HG03354 (cell line): Measurements from ENCODE around the gene BPI.
"Not testable (repeated sequence)": the region's sequence is repeated elsewhere in the genome, so short reads cannot be mapped to it uniquely, and the experiment has no call there.

Experiments
- ATAC-seq: cut with Tn5 transposase; IDR thresholded peaks from one replicate; pipeline ENCODE4 v1.9.1; 2021; ENCODE audit warnings: mild to moderate bottlenecking; ENCODE audit not compliant: unreplicated experiment, poor library complexity, severe bottlenecking

The BPI gene

DNA sequence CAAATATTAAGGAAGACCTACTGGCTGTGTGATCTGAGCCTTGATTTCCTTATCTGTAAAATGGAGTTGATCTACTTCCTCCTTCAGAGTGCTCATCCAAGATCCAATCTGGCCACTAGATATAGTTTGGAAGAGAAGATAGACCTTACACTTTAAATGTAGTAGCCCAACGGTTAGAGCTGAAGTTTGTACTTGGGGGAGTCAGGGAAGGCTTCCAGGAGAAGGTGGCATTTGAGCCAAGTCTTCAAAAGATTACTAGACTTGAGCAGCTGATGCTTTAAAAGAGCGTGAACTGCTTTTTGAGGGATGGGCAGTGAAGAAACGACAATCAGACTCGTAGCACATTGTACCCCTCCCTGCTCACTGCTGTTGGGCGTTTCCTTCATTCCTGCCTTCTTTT lies 45.9 kb downstream of the BPI start:
- no peak for ATAC-seq

DNA sequence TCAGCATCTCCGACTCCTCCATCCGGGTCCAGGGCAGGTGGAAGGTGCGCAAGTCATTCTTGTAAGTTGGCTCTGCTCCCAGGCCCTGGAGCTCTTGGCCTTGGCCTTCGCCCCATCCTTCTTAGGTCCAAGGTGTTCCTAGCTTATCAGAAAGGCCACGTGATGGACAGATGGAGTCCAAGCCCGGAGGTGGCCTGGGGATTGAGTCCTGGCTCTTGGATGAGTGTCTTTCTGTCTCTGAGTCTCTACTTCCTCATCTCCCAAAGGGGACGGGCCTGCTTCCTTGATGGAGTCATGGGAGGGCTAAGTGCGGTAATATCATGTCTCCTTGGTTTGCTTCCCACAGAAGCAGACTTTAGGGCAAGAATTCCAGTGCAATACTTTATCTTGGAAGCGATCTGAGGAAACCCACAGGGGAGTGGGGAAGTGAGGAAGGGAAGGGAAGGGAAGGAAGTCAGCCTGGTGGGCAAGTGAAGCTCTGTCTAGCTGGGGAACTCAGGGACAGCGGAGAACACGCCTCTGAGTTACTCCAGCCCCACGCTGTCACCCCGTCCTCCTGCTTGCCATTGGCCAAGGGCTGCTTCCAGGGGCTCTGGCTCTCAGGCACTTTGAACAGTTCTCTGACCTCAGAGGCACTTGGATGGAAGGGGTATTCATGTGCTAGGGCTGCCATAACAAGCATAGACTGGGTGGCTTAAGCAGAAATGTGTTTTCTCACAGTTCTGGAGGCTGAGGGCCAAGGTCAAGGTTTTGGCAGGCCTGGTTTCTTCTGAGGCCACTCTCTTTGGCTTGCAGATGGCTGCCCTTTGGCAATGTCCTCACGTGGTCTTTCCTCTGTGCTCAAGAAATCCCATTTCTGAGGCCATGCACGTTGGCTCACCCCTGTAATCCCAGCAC lies 47.2 kb downstream of the BPI start:
- no peak for ATAC-seq

DNA sequence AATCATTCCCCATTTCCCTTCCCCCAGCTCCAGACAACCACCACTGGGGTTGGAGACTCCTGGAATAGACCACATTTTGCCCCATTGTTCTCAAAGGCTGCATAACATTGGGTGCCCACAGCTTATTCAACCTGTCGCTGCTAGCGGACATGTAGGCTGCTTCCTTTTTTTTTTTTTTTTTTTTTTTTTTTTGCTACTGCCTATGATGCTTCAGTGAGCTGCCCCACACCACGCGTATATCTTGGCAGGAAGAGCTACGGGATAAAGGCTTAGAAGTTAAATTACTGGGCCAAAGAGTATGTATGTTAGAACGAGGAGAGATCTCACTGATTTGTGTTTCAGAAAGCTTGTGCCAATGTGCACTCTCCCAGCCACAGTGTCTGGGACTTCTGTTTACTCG lies 49.4 kb downstream of the BPI start:
- ATAC-seq: no peak

DNA sequence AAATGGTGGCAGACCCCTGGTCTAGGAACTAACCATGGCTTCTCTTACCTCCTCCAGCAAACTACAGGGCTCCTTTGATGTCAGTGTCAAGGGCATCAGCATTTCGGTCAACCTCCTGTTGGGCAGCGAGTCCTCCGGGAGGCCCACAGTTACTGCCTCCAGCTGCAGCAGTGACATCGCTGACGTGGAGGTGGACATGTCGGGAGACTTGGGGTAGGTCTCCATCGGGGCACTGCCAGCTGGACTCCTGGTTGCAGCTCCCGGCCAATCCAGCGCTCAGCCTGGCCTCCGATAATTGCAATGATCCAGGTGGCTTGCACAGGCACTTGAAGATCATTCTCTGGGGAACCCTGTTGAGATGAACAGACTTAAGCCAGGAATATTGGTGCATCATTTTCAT lies 50.3 kb downstream of the BPI start:
- ATAC-seq: no peak

DNA sequence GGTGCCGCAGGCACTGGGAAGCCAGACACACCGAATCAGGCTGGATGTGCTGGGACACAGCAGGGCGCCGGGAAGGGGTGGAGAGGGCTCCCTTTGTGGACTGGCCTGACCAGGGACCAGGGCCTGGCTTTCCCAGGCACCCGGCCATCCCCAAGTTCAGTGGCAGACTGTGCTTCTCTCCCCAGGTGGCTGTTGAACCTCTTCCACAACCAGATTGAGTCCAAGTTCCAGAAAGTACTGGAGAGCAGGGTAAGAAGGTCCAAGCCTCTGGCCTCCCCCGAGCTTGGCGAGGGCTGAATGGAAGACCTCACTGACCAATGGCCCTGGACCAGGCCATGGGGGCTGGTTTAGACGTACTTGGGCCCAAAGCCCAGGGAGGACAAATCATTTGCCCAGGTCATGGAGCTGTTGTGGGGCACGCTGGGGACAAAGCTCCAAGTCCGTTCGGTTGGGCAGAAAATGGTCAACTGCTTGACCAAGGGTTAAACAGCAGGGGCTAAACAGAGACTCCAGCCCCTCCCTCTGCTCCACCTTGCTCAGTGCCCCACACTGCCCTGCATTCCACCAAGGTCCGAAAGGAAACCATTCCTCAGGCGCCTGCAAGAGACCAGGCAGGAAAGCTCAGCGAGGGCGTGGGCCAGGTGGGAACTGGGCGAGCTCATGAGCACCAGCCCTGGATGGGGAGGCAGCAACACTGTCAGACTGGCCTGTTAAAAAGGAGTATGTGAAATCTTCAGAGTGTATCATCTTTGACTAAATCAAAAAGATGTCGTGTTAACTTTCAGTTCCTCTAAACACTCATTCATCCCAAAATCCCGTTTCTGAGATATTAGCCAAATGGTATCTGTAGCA lies 51.4 kb downstream of the BPI start:
- ATAC-seq: no peak

DNA sequence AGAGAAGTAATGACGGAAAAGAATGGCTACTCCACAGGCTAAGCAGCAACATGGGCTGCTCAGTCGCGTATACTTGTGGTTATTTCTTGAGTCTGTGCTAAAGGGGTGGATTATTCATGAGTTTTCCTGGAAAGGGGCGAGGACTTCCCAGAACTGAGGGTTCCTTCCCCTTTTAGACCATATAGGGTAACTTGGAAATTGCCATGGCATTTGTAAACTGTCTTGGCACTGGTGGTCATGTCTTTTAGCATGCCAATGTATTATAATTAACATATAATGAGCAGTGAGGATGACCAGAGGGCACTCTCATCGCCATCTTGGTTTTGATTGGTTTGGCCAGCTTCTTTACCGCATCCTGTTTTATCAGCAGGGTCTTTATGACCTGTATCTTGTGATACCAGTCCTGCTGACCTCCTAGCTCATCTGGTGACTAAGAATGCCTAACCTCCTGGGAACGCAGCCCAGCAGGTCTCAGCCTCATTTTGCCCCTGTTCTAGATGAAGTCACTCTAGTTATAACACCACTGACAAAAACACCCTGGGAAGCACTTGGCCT lies 53.8 kb downstream of the BPI start:
- ATAC-seq: no peak

DNA sequence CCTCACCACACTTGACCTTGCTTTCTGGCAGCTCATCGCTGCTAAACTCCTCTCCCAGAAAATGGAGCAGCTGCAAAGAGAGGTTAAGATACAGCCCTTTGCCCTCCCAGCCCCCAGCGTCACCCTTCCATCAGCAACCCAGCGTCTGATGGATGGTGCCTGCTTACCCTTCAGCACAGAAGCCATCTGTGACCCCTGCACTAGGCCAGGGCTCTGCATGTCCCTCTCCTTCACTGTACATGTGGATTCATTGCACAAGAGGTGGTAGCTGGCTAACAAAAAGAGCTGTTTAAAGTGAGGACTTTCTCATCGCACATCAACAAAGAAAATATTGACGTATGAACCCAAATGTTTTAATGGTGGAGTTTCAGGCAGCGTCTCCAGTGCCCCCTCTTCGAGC lies 54.6 kb downstream of the BPI start:
- ATAC-seq: no peak

DNA sequence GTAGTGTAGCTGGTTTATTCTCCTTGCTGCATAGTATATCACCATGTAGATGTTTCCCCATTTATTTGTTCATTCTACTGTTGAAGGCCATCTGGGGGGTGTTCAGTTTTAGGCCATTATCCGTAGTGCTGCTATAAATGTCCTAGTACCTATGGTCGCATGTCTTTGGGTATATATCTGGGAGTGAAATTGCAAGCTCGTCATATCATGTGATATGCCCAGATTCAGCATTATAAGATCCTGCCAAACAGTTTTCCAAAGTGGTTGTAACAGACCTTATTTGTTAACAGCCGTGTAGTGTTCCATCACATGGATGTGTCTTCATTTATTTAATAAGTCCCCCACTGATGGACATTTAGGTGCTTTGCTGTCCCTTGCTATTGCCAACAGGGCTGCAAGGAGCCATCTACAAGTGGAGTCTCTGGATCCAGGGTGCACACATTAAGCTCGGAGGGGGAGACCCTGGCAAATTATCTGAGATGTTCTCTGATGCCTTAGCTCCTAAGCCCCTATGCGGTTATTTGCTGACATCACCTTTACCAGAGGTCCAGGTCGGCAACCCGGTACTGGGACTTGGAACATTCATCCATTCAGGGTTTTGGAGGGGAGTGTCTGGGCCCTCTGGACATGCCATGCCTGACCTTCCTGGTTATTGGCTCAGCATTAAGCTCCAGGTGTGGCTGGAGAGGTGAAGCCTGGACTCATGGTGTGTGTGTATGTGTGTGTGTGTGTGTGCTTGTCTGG lies 59.2 kb downstream of the BPI start:
- ATAC-seq: no peak

DNA sequence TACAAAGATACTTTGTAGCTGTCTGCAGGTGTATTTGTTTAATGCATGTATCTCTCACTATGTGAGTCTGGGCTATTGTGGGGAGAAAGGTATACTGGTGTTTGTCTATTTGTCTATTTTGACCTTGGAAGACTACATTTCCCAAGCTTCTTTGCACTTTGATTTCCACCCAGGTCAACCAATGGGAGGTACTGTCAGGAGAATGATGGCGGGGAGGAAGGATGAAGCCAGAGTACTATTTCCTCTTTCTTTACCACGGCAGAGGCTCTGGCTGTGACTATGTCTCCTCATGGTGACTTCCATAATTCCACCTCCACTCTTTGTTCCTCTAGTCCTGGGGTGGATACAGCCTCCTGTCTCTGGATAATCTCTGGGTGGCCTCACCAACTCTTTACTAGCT lies 65.4 kb downstream of the BPI start:
- ATAC-seq: no peak

DNA sequence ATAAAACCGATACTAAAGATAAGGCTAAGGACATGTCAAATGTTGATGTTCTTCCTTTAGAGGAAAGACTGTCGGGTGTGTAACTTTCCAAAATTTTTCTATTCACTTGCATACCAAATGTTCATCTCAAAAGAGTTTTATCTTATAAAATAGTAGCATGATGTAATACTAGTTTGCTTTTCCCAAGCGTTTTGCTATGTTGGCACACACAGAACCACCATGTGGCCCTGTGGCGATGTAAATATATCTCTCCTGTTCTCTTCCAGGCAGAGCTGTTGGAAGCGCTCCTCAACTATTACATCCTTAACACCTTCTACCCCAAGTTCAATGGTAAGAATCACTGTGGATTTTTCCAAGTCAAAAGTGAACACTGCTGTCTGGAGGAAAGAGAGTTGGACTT lies 68.8 kb downstream of the BPI start:
- ATAC-seq: no peak

DNA sequence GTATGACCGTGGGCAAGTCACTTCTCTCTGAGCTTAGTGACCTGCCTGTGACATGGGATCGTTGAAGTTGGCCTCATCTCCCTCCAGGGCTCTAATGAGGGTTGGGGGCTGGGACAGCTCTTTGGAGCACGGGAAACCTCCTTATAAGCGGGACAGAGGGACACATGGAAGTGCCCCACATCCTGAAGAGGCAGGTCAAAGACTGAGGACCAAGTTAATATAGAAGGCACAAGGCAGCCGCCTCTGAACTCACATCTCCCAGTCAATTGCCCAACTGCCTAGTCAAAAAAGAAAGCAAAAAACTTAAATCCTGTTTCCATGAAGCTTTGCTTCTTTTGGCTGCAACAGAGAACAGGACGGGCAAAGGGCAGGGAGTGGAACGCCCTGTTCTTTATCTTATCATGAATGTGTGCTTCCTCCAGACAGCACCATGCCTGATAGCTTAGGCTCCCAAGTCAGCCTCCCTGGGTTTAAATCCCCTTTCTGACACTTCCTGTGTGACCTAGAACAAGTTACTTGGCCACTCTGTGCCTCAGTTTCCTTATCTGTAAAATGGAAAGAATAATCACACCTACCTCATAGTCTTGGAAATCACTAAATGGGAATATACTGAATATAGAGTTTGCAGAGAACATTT lies 69.4 kb downstream of the BPI start:
- ATAC-seq: no peak

DNA sequence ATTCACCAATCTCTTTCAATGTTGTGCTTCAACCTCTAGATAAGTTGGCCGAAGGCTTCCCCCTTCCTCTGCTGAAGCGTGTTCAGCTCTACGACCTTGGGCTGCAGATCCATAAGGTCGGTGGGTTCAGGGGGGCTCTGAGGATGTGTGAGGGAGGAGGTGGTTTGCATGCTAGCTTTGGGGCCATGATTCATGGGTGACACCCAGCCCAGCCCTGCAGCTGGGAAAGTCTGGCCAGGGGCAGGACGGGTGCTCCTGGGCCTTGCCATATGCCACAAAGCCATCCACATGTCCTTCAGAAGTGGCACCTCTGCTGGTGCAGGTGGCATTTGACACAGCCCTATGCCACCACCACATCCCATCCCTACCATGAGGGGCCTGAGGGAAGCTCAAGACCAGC lies 69.9 kb downstream of the BPI start:
- ATAC-seq: no peak

DNA sequence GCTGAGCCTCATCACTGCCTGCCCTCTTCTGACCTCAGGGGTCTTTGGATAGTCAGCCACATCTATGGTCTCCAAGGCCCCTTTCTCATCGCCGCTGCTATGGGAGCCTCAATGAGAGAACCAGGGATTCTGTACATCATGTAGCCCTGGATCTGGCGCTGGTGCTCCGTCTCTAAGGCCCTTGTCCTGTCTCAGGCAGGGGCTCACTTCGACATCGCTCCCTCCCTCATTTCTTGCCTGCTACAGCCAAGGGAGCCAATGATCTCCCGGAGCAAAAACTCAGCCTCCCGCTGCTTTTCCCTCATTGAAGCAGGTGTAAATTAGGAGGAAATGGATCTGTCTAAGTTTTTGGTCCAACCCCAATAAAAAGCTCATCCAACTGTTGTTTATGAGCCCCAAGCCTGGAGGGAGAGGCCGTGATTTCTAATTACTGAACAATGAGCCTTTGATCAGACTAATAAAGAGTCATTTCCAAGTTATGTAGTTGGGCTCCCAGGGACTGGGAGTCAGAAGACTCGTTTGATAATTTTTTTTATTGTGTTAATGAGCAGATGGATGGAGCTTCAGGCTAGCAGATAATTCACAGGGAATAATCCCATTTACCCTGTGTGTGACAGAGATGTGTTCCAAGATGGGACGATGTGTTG lies 73.2 kb downstream of the BPI start:
- no peak for ATAC-seq

DNA sequence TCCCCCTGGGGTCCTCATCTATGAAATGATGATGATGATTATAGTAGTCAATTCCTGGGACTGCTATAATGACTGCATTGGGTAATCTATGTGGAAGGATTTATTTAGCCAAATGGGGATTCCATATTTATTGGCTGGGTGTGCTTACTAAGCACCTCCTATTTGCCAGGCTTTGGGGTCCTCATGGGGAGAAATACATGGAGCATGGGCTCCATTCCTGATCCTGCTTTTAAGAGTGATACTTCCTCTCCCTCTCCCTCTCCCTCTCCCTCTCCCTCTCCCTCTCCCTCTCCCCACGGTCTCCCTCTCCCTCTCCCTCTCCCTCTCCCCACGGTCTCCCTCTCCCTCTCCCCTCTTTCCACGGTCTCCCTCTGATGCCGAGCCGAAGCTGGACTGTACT lies 73.9 kb downstream of the BPI start:
- not testable (repeated sequence) for ATAC-seq

DNA sequence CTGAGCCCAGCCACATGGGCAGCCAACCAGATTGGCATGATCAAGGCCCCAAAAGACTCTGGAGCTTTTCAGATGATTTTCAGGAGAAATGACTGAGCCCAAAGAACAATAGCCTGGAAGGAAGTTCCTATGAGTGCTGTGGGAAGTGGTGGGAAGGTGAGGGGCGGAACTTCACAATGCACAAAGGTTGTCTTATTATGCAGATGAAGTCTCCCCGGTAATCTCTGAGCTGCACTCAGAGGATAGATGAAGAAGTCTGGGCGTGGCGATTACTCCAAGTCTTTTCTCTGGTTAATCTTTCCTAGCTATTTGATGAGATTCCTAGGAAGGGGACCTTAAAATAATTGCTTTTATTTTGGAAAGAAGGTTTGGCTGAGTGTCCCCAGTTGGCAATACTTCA lies 79.2 kb downstream of the BPI start:
- no peak for ATAC-seq

DNA sequence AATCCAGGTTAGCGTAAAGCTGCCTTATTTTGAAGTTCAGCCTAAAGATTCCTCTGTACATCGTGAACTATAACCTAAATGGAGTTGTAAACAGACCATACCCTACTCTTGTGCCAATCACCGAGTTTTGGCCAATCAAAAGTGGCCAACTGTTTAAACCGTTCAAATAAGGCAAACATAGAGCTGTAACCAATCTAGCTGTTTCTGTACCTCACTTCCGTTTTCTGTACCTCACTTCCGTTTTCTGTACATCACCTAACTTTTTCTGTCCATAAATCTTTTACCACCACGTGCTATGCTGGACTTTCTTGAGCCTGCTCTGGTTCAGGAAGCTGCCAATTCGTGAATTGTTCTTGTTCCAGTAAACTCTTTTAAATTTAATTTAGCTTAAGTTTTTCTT lies 82.0 kb downstream of the BPI start:
- ATAC-seq: no peak

DNA sequence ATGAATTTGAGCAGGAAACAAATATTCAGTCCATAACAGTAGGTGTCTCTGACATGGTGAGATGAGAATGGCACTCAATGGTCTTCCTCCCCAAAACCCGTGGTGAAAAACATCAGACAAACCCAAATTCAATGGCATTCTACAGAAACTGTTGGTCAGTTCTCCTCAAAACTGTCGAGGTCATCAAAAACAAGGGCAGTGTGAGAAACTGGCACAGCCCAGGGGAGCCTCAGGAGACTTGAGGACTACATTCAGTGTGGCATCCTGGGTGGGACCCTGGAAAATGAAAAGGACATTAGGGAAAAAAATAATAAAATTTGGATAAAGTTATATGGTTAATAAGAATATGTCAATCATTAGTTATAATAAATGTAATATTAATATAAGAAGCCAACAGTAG lies 82.9 kb downstream of the BPI start:
- no peak for ATAC-seq
